Lower leg skin (tissue), 3 donors: ENCODE data around the gene GRHL3.

ENCODE experiments used
- CTCF ChIP-seq, 3 donors: fragments of 450-650 bp; IDR thresholded peaks; one replicate each; pipeline ENCODE4 v1.5.1; 2016; ENCODE audit warnings: antibody characterized with exemption in 3 of 3, mild to moderate bottlenecking in 3 of 3, moderate library complexity in 2 of 3
- POLR2A ChIP-seq, 2 donors: fragments of 450-650 bp; IDR thresholded peaks; one replicate each; pipeline ENCODE4 v1.6.1; 2016 to 2017; ENCODE audit warnings: antibody characterized with exemption in 2 of 2, mild to moderate bottlenecking in 1 of 2, moderate library complexity in 1 of 2

GRCh38 chr1:24369801-24370200 lies 50.6 kb downstream of the GRHL3 start:
- TF ChIP-seq CTCF (IDR thresholded peaks at IDR 0.05), result no peak
- no peak for TF ChIP-seq POLR2A (IDR thresholded peaks at IDR 0.05)
